ENCODE results near the gene C1QTNF2. TPM values are rescaled to one million over a fixed set of nuclear protein-coding genes. Genes with fewer than 3 reads are reported as not detected.

C1QTNF2 gene
- total RNA-seq, 6 experiments from 2014 or later = 0.76 to 2.9 (median 2.6) TPM

GRCh38 chr5:160363211-160363610 lies 7.2 kb downstream of the C1QTNF2 start:
- H3K4me1 Mint-ChIP-seq (ENCODE audit: low read depth) = peaks cover 5% of the 10 kb centered on the region; the same call in 1 of the 2 replicates

DNA sequence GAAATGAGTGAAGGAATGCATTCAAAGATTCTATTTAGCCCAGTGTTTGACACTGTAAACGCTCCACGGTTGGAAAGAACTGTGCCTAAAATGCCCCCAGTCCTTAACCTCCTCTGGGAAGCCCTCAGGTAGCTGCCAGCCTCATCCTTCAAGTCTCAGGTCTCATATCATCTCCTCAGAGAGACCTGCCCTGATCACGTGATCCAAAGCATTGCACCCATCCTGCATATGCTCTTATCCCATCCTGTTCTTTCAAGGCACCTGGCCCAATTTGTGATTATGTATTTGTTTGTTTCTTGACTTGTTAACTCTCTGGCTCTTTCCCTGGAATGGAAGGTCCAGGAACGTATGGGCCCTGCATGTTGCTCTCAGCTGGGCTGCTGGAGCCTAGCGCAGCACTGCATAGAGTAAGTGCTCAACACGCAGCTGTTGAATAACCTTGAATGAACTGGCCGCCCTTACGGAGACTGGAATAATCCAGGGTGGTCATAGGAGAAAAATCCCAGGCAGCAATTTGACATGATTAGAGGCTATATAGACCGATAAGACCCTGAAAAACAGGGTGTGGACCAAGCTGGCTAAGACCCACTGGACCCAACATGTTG lies 8.7 kb downstream of the C1QTNF2 start:
- no peak for TF ChIP-seq CTCF (IDR thresholded peaks at IDR 0.05)
- Mint-ChIP-seq H3K27ac (no peak overlapping the region), H3K4me3 (no peak overlapping the region), H3K27me3 (ENCODE audit: insufficient read depth) (peaks cover 6% of the 10 kb centered on the region), H3K36me3 (ENCODE audit: low read depth) (no peaks in the 10 kb centered on the region), H3K9me3 (no peaks in the 10 kb centered on the region), H3K4me1 (ENCODE audit: low read depth) (peaks cover 5% of the 10 kb centered on the region; the same call in 1 of the 2 replicates)
- DNase-seq = no peak

More at GRCh38 chr5:160363211-160363610, 7.2 kb downstream of the C1QTNF2 start:
- DNase-seq = no peak
- no peak for TF ChIP-seq CTCF (IDR thresholded peaks at IDR 0.05)
- Mint-ChIP-seq H3K36me3 (ENCODE audit: low read depth) (no peaks in the 10 kb centered on the region), H3K27me3 (ENCODE audit: insufficient read depth) (peaks cover 2% of the 10 kb centered on the region; the same call in 1 of the 2 replicates), H3K4me3 (no peak overlapping the region), H3K27ac (no peak overlapping the region), H3K9me3 (no peaks in the 10 kb centered on the region)

GRCh38 chr5:160360310-160360709 lies 10.1 kb downstream of the C1QTNF2 start:
- no peaks in the 10 kb centered on the region for H3K36me3 Mint-ChIP-seq (ENCODE audit: low read depth)
- H3K4me1 Mint-ChIP-seq (ENCODE audit: low read depth) = peaks cover 5% of the 10 kb centered on the region; the same call in 1 of the 2 replicates
- peaks cover 8% of the 10 kb centered on the region for H3K27me3 Mint-ChIP-seq (ENCODE audit: insufficient read depth)
- H3K9me3 Mint-ChIP-seq = no peaks in the 10 kb centered on the region
- H3K27ac Mint-ChIP-seq = no peak overlapping the region
- H3K4me3 Mint-ChIP-seq = no peak overlapping the region; the same call in 1 of the 2 replicates
- no peak for DNase-seq
- TF ChIP-seq CTCF (IDR thresholded peaks at IDR 0.05) = no peak; the same call in 1 of the 2 replicates

GRCh38 chr5:160359816-160360215 lies 10.6 kb downstream of the C1QTNF2 start:
- no peak for TF ChIP-seq CTCF (IDR thresholded peaks at IDR 0.05)
- Mint-ChIP-seq H3K4me1 (ENCODE audit: low read depth) (peaks cover 5% of the 10 kb centered on the region; the same call in 1 of the 2 replicates), H3K27ac (no peak overlapping the region), H3K9me3 (no peaks in the 10 kb centered on the region), H3K27me3 (ENCODE audit: insufficient read depth) (peaks cover 8% of the 10 kb centered on the region), H3K4me3 (no peak overlapping the region; the same call in 1 of the 2 replicates), H3K36me3 (ENCODE audit: low read depth) (no peaks in the 10 kb centered on the region)
- no peak for DNase-seq

- Mint-ChIP-seq H3K4me1 (ENCODE audit: low read depth) (peaks cover 5% of the 10 kb centered on the region; the same call in 1 of the 2 replicates), H3K4me3 (no peak overlapping the region), H3K27ac (no peak overlapping the region), H3K9me3 (no peaks in the 10 kb centered on the region), H3K27me3 (ENCODE audit: insufficient read depth) (peaks cover 8% of the 10 kb centered on the region), H3K36me3 (ENCODE audit: low read depth) (no peaks in the 10 kb centered on the region)
- TF ChIP-seq CTCF (IDR thresholded peaks at IDR 0.05) = no peak
- DNase-seq = no peak
Observed at GRCh38 chr5:160359242-160359641, 11.2 kb downstream of the C1QTNF2 start.
